HG02973 (cell line): ENCODE data around the gene CSAG1.
"Not testable (repeated sequence)": the region's sequence is repeated elsewhere in the genome, so short reads cannot be mapped to it uniquely, and the experiment has no call there.

Source experiments
- ATAC-seq: cut with Tn5 transposase; IDR thresholded peaks from one replicate; pipeline ENCODE4 v1.9.1; 2021; ENCODE audit warnings: moderate library complexity; ENCODE audit not compliant: unreplicated experiment

Gene CSAG1

GRCh38 chrX:152733261-152733975, at the start of gene CSAG1, which contains the start of gene MAGEA12:
CSAG1 (minus strand) TSS chrX:152733721; CDS start chrX:152732460, 1,261 bp downstream.
MAGEA12 (plus strand) TSS chrX:152733757; CDS start chrX:152736162, 2,405 bp downstream.
- no peak for ATAC-seq

- not testable (repeated sequence) for ATAC-seq
Observed at GRCh38 chrX:152769549-152770289, 36.2 kb upstream of the CSAG1 start, which contains the start of gene MAGEA6. MAGEA6 (minus strand) TSS chrX:152769689; CDS start chrX:152767650, 2,039 bp downstream.

GRCh38 chrX:152766562-152766961, 33.0 kb upstream of the CSAG1 start:
- ATAC-seq: not testable (repeated sequence)

GRCh38 chrX:152761582-152761981, 28.1 kb upstream of the CSAG1 start:
- ATAC-seq: not testable (repeated sequence)

GRCh38 chrX:152759544-152759943, 26.0 kb upstream of the CSAG1 start:
- ATAC-seq: not testable (repeated sequence)

- not testable (repeated sequence) for ATAC-seq
Observed at GRCh38 chrX:152758918-152759317, 25.4 kb upstream of the CSAG1 start, which contains the start of gene CSAG3. CSAG3 (plus strand) TSS chrX:152759218.

- ATAC-seq: not testable (repeated sequence)
Observed at GRCh38 chrX:152754871-152755270, 21.4 kb upstream of the CSAG1 start.

GRCh38 chrX:152753686-152754650, 20.4 kb upstream of the CSAG1 start, which contains the start of gene MAGEA2:
MAGEA2 (minus strand) TSS chrX:152753842; CDS start chrX:152751363, 2,479 bp downstream.
- ATAC-seq: not testable (repeated sequence)

- no peak for ATAC-seq
Observed at GRCh38 chrX:152738560-152738959, 5.0 kb upstream of the CSAG1 start.

GRCh38 chrX:152736528-152736927, 3.0 kb upstream of the CSAG1 start:
- ATAC-seq: not testable (repeated sequence)

GRCh38 chrX:152735860-152736511, 2.5 kb upstream of the CSAG1 start:
- no peak for ATAC-seq

GRCh38 chrX:152735101-152735500, 1.6 kb upstream of the CSAG1 start:
- ATAC-seq: no peak

- not testable (repeated sequence) for ATAC-seq
Observed at GRCh38 chrX:152734143-152734858, 780 bp upstream of the CSAG1 start.

- no peak for ATAC-seq
Observed at GRCh38 chrX:152725409-152725808, 8.1 kb downstream of the CSAG1 start.

- not testable (repeated sequence) for ATAC-seq
Observed at GRCh38 chrX:152713815-152714787, 19.4 kb downstream of the CSAG1 start, which contains the start of gene MAGEA2B. MAGEA2B (plus strand) TSS chrX:152714628; CDS start chrX:152717107, 2,479 bp downstream.

GRCh38 chrX:152713195-152713594, 20.3 kb downstream of the CSAG1 start:
- not testable (repeated sequence) for ATAC-seq

GRCh38 chrX:152709173-152709572, 24.3 kb downstream of the CSAG1 start, which contains the start of gene CSAG2:
CSAG2 (minus strand) TSS chrX:152709273; CDS start chrX:152709112, 161 bp downstream.
- ATAC-seq: not testable (repeated sequence)

- ATAC-seq: not testable (repeated sequence)
Observed at GRCh38 chrX:152706500-152706899, 27.0 kb downstream of the CSAG1 start.
